ENCODE results near the gene ZNF799.

ZNF799 gene

GRCh38 chr19:12350185-12350889, 50.7 kb downstream of the ZNF799 start:
- H3K36me3 ChIP-seq (ENCODE audit: insufficient read depth, low read depth, low read length): peaks cover 29% of the 10 kb centered on the region
- H3K9me3 ChIP-seq (ENCODE audit: insufficient read depth, low read depth, low read length): peaks cover 93% of the 10 kb centered on the region
- no peaks in the 10 kb centered on the region for H3K4me1 ChIP-seq (ENCODE audit: insufficient read depth, low read length)
- H3K27ac ChIP-seq (ENCODE audit: low read length): no peak overlapping the region
- H3K27me3 ChIP-seq (ENCODE audit: insufficient read depth, low read length): no peaks in the 10 kb centered on the region
- no peak overlapping the region for H3K9ac ChIP-seq (ENCODE audit: low read depth, low read length)
- H3K4me3 ChIP-seq (ENCODE audit: low read length): no peak overlapping the region

- Histone ChIP-seq H3K27me3 (ENCODE audit: insufficient read depth, low read length) (no peaks in the 10 kb centered on the region), H3K36me3 (ENCODE audit: insufficient read depth, low read depth, low read length) (peaks cover 27% of the 10 kb centered on the region), H3K4me3 (ENCODE audit: low read length) (no peak overlapping the region), H3K9me3 (ENCODE audit: insufficient read depth, low read depth, low read length) (peaks cover 90% of the 10 kb centered on the region), H3K9ac (ENCODE audit: low read depth, low read length) (no peak overlapping the region), H3K4me1 (ENCODE audit: insufficient read depth, low read length) (no peaks in the 10 kb centered on the region), H3K27ac (ENCODE audit: low read length) (no peak overlapping the region)
Observed at GRCh38 chr19:12346896-12347295, 54.2 kb downstream of the ZNF799 start.

GRCh38 chr19:12345197-12345596, 55.9 kb downstream of the ZNF799 start:
- Histone ChIP-seq H3K9ac (ENCODE audit: low read depth, low read length) (no peak overlapping the region), H3K36me3 (ENCODE audit: insufficient read depth, low read depth, low read length) (peaks cover 10% of the 10 kb centered on the region), H3K27me3 (ENCODE audit: insufficient read depth, low read length) (no peaks in the 10 kb centered on the region), H3K9me3 (ENCODE audit: insufficient read depth, low read depth, low read length) (peaks cover 85% of the 10 kb centered on the region), H3K4me3 (ENCODE audit: low read length) (no peak overlapping the region), H3K27ac (ENCODE audit: low read length) (no peak overlapping the region), H3K4me1 (ENCODE audit: insufficient read depth, low read length) (no peaks in the 10 kb centered on the region)

All from iPS-20b (cell line).